Urinary bladder (tissue), 4 donors: ENCODE results near the gene RELN. TPM values are rescaled to one million over a fixed set of nuclear protein-coding genes. Genes with fewer than 3 reads are reported as not detected.
"Not testable (repeated sequence)": the region's sequence is repeated elsewhere in the genome, so short reads cannot be mapped to it uniquely, and the experiment has no call there.

Experiments
- DNase-seq: peaks from one replicate; pipeline ENCODE4 v3.0.0-alpha.2; 2015; ENCODE audit errors: extremely low spot score
- H3K27ac ChIP-seq: one replicate; pipeline ENCODE4 v1.5.1; 2013; ENCODE audit warnings: low read depth, mild to moderate bottlenecking, moderate library complexity
- H3K36me3 ChIP-seq: one replicate; pipeline ENCODE4 v1.6.1; 2013; ENCODE audit warnings: mild to moderate bottlenecking, moderate library complexity; ENCODE audit not compliant: insufficient read depth
- H3K4me1 ChIP-seq: one replicate; pipeline ENCODE4 v1.6.1; 2013; ENCODE audit warnings: mild to moderate bottlenecking, moderate library complexity; ENCODE audit not compliant: insufficient read depth
- H3K4me3 ChIP-seq: one replicate; pipeline ENCODE4 v1.5.1; 2013; ENCODE audit warnings: low read depth, low read length
- WGBS: extraction: QIAGEN DNeasy Blood & Tissue Kit; methylation state at CpG from one replicate; pipeline ENCODE4 v1.1.7; 2013; 5-methylcytosine and 5-hydroxymethylcytosine counted together
- polyA plus RNA-seq: library from polyadenylated mRNA; stranded (reverse); fragments of 200-250 nt; gene quantifications from one replicate; pipeline ENCODE4 v1.2.3, GENCODE V29; 2013
- total RNA-seq: library from RNA; depleted of rRNA; stranded (reverse); fragments of >200 nt; gene quantifications from one replicate; pipeline ENCODE4 v1.2.3, GENCODE V29; 2014
- donor health status: healthy with polysubstance abuse.
- donor health status: healthy.

RELN gene
- total and polyA plus RNA-seq, 2 donors = 3.8 to 26.3 TPM

GRCh38 chr7:103919272-103919868 lies 70.1 kb downstream of the RELN start:
- Histone ChIP-seq H3K36me3 (no peaks in the 10 kb centered on the region), H3K27ac (no peak overlapping the region), H3K4me3 (no peak overlapping the region), H3K4me1 (no peaks in the 10 kb centered on the region)
- WGBS = 37% methylated on average over 8 of the region's 8 CpGs
- DNase-seq = no peak

DNA sequence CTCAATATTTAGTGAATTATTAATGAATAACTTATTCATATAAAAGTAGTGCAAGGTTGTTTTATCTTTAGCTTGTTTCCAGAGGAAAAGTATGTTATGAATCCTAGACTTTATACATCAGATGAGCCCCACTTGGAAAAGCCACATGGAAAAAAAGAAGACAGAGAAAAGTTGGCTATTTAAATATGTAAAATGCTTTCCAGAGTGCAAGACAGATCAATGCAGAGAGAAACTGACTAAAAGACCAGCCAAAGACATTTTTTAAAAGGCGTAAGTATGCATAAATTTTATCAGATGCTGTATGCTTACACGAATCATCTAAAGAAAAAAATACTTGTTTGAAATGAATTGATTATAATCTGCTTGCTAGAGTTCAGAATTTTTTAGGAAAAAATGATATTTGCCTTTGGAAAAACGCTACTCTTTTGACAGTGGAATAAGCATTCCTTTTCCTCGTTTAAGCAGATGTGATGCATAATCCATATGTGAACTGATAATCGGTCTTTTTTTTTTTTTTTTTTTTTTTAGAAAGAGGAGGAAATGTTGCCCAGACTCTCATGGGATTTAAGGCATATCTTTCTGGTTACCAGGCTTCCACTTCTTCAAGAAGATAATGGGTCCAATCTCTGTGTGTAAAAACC lies 70.7 kb downstream of the RELN start:
- no peaks in the 10 kb centered on the region for H3K4me1 ChIP-seq
- no peak for DNase-seq
- H3K36me3 ChIP-seq = no peaks in the 10 kb centered on the region
- H3K4me3 ChIP-seq = no peak overlapping the region
- 42% methylated on average over 5 of the region's 5 CpGs for WGBS
- H3K27ac ChIP-seq = no peak overlapping the region

- 56% methylated on average over 1 of the region's 1 CpG for WGBS
- H3K36me3 ChIP-seq = no peaks in the 10 kb centered on the region
- no peaks in the 10 kb centered on the region for H3K4me1 ChIP-seq
- no peak overlapping the region for H3K4me3 ChIP-seq
- no peak for DNase-seq
- H3K27ac ChIP-seq = no peak overlapping the region
Observed at GRCh38 chr7:103915680-103916357, 73.6 kb downstream of the RELN start.

DNA sequence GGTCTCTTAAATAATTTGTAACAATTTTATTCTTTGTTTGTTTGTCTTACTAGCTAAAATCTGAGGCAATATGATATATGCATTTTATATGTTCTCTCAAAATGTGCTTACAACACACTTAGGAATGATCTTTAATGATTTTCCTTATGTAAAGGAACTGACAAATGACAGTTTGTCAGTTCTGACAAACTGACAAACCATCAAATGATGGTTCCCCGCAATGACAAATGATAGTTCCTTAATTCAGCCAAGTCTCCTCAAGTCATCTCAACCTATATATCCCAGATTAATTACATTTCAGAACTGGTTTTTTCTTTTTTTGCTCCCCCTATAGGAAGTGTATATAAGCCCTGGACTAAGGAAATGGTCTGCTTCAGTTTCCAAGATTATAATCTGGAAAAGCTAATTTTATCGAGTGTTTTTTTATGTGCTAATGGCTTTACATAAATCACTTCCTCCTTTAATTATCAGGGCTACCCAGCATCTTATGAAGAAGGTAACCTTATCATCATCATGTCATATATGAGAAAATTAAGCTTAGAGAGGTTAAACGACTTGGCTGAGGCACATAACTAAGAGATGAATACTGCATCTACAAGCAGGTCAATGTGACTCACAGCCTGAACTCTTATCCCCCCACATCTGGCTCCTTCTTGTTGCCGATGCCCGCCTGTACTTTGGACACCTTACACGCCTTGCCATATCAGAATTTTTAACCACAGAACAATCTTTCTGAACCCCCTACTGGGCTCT lies 75.1 kb downstream of the RELN start:
- 78% methylated on average over 6 of the region's 6 CpGs for WGBS
- Histone ChIP-seq H3K27ac (no peak overlapping the region), H3K4me3 (no peak overlapping the region), H3K36me3 (no peaks in the 10 kb centered on the region), H3K4me1 (no peaks in the 10 kb centered on the region)
- no peak for DNase-seq

- H3K4me3 ChIP-seq = no peak overlapping the region
- H3K4me1 ChIP-seq = no peaks in the 10 kb centered on the region
- WGBS = 34% methylated on average over 1 of the region's 1 CpG
- no peak for DNase-seq
- H3K36me3 ChIP-seq = no peaks in the 10 kb centered on the region
- no peak overlapping the region for H3K27ac ChIP-seq
Observed at GRCh38 chr7:103912891-103913605, 76.4 kb downstream of the RELN start.

GRCh38 chr7:103911015-103911414 lies 78.4 kb downstream of the RELN start:
- DNase-seq, H3K4me1 ChIP-seq, H3K27ac ChIP-seq, H3K4me3 ChIP-seq, H3K36me3 ChIP-seq: not testable (repeated sequence)
- 92% methylated on average over 1 of the region's 1 CpG for WGBS

DNA sequence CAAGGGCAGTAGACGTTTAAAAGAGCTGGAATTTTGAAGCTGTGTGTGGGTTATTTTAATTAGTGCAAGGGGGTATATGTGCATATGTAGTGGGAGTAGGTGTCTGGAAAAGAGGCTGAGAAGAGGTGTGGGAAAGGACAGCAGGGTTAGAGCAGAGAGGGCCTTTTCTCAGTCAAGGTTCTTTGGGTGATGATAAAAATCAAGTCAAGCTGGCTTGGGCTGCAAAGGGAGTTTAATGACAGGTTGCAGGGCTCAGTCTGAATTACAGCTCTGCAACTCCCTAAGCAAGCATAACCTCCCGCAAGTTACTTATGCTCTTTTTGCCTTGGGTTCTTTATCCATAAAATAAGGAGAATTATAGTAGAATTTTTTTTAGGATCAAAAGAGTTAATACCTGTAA lies 83.5 kb downstream of the RELN start:
- 45% methylated on average over 2 of the region's 2 CpGs for WGBS
- no peak overlapping the region for H3K27ac ChIP-seq
- H3K4me1 ChIP-seq = no peaks in the 10 kb centered on the region

DNA sequence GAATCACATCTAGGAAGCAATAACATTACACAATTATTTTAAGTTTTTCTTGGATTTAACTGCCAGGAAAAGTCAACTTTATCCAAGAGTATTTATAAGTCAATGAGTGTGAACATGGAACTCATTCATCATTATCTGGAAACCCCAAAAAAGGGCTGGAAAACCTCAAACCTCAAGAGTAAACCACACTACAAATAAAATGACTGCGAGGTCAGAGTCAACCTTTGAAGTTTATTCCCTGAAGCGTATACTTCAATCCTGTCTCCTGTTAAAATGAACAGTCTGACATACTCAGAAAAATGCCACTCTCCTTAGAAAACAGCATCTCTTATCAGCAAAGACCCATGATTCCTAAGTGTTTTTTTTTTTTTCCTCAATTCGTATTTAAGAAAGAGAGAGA lies 86.5 kb downstream of the RELN start:
- WGBS = 14% methylated on average over 3 of the region's 3 CpGs
- no peak for DNase-seq

More for the DNA sequence above, 83.5 kb downstream of the RELN start:
- Histone ChIP-seq H3K36me3 (no peaks in the 10 kb centered on the region), H3K4me3 (no peak overlapping the region)
- DNase-seq = no peak

DNA sequence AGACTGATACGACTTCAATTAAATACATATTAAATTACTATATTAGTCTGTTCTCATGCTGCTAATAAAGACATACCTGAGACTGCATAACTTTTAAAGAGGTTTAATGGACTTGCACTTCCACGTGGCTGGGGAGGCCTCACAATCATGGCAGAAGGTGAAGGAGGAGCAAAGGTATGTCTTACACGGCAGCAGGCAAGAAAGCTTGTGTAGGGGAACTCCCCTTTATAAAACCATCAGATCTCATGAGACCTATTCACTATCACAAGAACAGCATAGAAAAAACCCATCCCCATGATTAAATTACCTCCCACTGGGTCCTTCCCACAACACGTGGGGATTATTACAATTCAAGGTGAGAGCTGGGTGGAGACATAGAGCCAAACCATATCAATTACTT lies 92.6 kb downstream of the RELN start:
- H3K27ac ChIP-seq, H3K4me3 ChIP-seq, DNase-seq, H3K36me3 ChIP-seq, H3K4me1 ChIP-seq: not testable (repeated sequence)
- 84% methylated on average over 4 of the region's 4 CpGs for WGBS

More for the DNA sequence above, 86.5 kb downstream of the RELN start:
- no peaks in the 10 kb centered on the region for H3K36me3 ChIP-seq
- H3K4me1 ChIP-seq = no peaks in the 10 kb centered on the region
- no peak overlapping the region for H3K27ac ChIP-seq
- H3K4me3 ChIP-seq = no peak overlapping the region

- no peaks in the 10 kb centered on the region for H3K36me3 ChIP-seq
- no peaks in the 10 kb centered on the region for H3K4me1 ChIP-seq
- 46% methylated on average over 10 of the region's 10 CpGs for WGBS
- no peak overlapping the region for H3K4me3 ChIP-seq
- DNase-seq = no peak
- H3K27ac ChIP-seq = no peak overlapping the region
Observed at GRCh38 chr7:103894656-103895596, 94.5 kb downstream of the RELN start.

GRCh38 chr7:103893350-103893749 lies 96.1 kb downstream of the RELN start:
- WGBS = 73% methylated on average over 2 of the region's 2 CpGs
- Histone ChIP-seq H3K4me3 (no peak overlapping the region), H3K27ac (no peak overlapping the region), H3K4me1 (no peaks in the 10 kb centered on the region), H3K36me3 (no peaks in the 10 kb centered on the region)
- DNase-seq = no peak

GRCh38 chr7:103889451-103889850 lies 100.0 kb downstream of the RELN start:
- no peak for DNase-seq
- 52% methylated on average over 3 of the region's 3 CpGs for WGBS
- H3K4me3 ChIP-seq = no peak overlapping the region
- H3K4me1 ChIP-seq = no peaks in the 10 kb centered on the region
- H3K36me3 ChIP-seq = no peaks in the 10 kb centered on the region
- no peak overlapping the region for H3K27ac ChIP-seq
